ENCODE results near the gene TOMM22.
"Not testable (repeated sequence)": the region's sequence is repeated elsewhere in the genome, so short reads cannot be mapped to it uniquely, and the experiment has no call there.

Gene TOMM22

GRCh38 chr22:38681582-38682335 lies at the start of gene TOMM22:
Gene TOMM22, plus strand, starts transcription at chr22:38681957. Its CDS starts 22 bp downstream, at chr22:38681979.
- DNase-seq (ENCODE audit: low read depth) = peak; percentile 72

- no peak for DNase-seq (ENCODE audit: low read depth)
These were observed 49.2 kb upstream of the TOMM22 start for GRCh38 chr22:38632528-38632927.

DNA sequence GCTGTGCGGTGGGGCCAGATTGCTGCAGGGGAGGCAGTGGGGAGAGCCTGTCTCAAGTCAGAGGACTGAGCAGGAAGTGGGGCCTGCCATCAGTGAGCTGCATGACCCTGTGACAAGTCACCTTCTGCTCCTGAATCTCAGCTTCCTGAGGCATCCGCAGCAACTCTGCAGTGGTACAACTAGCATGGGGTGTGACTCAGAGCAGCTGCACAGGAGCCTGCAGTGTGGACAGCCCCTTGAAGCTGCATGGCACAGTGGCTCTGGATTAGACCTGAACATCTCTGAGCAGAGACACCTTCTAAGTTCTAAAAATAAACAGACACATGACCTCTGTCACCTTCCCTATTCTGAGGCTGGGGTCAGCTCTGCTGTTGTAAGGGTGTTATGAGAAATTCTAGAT lies 43.5 kb upstream of the TOMM22 start:
- DNase-seq (ENCODE audit: low read depth) = no peak

- DNase-seq (ENCODE audit: low read depth) = no peak
These were observed 43.0 kb upstream of the TOMM22 start for GRCh38 chr22:38638728-38639127.

DNA sequence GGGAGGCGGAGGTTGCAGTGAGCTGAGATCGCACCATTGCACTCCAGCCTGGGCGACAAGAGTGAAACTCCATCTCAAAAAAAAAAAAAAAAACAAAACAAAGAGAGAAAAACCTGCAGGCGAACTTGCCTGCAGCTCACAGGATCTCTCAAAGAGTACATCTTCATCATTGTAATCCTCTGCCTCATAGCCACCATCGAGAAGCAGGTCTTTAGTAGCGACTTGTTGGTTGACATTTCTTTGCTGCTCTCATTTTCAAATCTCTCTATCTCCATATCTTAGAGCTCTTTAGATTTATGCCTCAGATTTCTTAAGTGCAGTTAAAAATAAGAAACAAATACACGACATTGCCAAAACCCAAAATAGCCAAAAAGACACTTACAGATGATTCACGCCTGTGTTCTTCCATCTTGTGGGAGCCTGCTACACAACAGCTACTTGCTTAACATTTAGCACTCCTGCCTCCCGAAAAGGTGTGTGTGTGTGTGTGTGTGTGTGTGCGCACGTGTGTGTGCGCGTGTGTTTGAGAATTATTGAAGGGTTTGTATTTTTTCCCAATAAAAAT lies 40.2 kb upstream of the TOMM22 start:
- DNase-seq (ENCODE audit: low read depth) = no peak

- not testable (repeated sequence) for DNase-seq (ENCODE audit: low read depth)
These were observed 37.5 kb upstream of the TOMM22 start for GRCh38 chr22:38644245-38644644.

DNA sequence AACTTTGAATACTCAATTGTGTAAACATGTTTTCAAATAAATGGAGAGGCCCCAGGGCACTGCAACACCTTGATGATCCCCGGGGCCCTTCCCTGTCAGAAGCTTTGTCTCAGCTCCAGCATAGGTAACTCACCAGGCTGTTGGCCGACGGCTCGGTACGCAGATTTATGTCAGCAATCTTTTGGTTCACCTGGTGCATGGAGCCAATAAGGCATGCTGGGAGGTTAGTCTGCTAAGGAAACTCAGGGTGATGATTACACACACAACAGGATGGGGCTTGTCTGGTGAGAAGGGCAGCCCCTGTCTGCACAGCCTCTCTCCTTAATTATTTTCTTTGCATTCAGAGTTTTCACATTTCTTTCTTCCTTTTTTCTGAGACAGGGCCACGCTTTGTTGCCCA lies 36.3 kb upstream of the TOMM22 start:
- no peak for DNase-seq (ENCODE audit: low read depth)

- DNase-seq (ENCODE audit: low read depth) = no peak
These were observed 31.8 kb upstream of the TOMM22 start for GRCh38 chr22:38649841-38650522.

DNA sequence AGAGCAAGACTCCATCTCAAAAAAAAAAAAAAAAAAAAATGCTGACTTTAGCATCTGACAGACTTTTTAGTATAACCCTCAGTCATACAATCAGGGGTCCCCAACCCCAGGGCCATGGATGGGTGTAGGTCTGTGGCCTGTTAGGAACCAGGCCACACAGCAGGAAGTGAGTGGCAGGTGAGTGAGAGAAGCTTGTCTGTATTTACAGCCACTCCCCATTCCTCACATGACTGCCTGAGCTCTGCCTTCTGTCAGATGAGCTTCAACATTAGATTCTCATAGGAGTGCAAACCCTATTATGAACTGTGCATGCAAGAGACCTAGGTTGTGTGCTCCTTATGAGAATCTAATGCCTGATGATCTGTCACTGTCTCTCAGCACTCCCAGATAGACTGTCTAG lies 28.9 kb upstream of the TOMM22 start:
- DNase-seq (ENCODE audit: low read depth) = no peak

DNA sequence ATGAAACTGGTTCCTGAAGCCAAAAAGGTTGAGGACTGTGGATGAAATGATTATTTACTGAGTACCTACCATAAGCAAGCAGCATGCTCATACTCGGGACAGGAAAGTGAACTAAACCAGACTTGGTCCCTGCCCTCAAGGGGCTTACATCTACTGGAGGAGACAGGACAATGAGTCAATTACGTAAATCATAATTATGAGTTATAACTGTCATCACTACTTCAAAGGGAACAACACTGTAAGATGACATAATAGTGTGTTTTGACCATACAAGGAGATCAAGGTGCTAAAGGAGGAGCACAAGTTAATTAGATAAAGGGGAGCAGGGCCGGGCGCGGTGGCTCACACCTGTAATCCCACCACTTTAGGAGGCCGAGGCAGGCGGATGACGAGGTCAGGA lies 28.0 kb upstream of the TOMM22 start:
- DNase-seq (ENCODE audit: low read depth) = no peak

- DNase-seq (ENCODE audit: low read depth) = no peak
These were observed 26.1 kb upstream of the TOMM22 start for GRCh38 chr22:38655519-38656255.

GRCh38 chr22:38656256-38657044 lies 25.3 kb upstream of the TOMM22 start, which contains the start of the genes CBY1 and FAM227A:
Gene CBY1, plus strand, starts transcription at chr22:38656638. Its CDS starts 11,417 bp downstream, at chr22:38668055.
Gene FAM227A, minus strand, starts transcription at chr22:38656392. Its CDS starts 6,224 bp downstream, at chr22:38650168.
- peak; percentile 81 for DNase-seq (ENCODE audit: low read depth)

GRCh38 chr22:38657045-38657909 lies 24.5 kb upstream of the TOMM22 start:
- no peak for DNase-seq (ENCODE audit: low read depth)

DNA sequence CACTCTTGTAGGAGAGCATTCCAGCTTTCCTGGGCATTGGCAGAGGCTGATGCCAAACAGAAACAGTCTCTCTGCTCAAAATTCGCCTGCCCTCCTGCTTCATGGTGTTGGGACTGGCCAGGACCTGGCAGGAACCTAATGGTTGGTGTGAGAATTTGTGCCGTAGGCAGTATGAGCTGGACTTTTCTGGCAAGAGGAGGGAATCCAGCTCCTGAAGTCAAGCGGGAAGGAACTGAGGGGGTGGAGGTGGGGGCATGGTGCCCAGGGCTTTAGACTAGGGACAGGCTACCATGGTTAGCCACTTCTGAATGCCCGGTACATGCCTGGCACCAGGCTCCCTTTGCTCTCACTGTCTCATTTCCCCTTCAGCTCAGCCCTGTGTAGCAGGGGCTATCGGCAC lies 6.9 kb upstream of the TOMM22 start:
- no peak for DNase-seq (ENCODE audit: low read depth)

DNA sequence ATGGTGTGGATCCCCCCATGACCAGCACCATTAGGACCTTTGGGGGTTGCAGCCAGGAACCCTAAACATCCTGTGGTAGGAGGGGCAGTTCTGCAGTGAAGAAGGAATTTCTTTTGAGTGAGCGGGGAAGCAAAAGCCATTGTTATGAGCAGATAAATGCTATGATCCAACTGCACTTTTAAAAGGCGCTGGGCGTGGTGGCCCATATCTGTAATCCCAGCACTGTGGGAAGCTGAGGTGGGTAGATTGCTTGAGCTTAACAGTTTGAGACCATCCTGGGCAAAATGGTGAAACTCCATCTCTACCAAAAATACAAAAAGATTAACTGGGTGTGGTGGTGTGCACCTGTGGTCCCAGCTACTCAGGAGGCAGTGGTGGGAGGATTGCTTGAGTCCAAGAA lies 5.9 kb upstream of the TOMM22 start:
- DNase-seq (ENCODE audit: low read depth) = no peak

DNA sequence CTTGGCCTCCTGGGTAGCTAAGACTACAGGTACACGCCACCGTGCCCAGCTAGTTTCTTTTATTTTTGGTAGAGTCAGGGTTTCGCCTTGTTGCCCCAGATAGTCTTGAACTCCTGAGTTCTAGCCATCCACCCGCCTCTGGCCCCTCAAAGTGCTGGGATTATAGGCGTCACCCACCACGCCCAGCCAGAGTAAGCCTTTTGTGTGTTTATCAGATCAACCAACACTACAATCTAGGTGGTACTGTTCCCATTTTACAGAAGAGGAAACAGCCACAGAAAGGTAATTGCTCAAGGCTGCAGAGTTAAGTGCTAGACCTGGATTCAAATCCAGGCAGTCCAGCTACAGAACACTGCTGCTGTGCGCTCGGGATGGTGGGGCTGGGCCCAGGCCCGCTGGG lies 3.1 kb downstream of the TOMM22 start:
- no peak for DNase-seq (ENCODE audit: low read depth)

GRCh38 chr22:38685761-38686160 lies 4.0 kb downstream of the TOMM22 start:
- DNase-seq (ENCODE audit: low read depth) = no peak

GRCh38 chr22:38689651-38690050 lies 7.9 kb downstream of the TOMM22 start:
- DNase-seq (ENCODE audit: low read depth) = no peak

DNA sequence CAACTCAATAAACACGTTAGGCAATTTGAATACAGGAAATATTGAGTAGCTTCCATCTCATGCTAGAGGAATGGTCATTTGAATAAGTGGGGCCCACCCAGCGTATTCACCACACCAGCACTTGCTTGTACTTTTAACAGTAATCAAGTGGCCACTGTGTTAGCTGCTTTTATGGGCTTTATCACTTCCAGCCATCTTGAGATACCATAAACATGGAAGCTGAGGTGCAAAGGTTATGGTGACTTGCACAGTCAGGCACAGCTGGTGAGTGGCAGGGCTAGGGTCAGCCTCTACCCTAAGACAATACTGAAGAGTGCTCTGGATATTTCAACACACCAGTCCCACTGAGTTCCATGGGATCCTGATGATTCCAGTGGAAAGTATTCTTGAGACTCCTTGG lies 12.3 kb downstream of the TOMM22 start:
- no peak for DNase-seq (ENCODE audit: low read depth)

- DNase-seq (ENCODE audit: low read depth) = no peak
These were observed 13.2 kb downstream of the TOMM22 start for GRCh38 chr22:38694940-38695339.
